ENCODE measurements around the gene RAI1. TPM values are rescaled to one million over a fixed set of nuclear protein-coding genes. Genes with fewer than 3 reads are reported as not detected.
A peak's percentile ranks its signal among the peaks of the same experiment; 100 is the strongest.
"Not testable (repeated sequence)": the region's sequence is repeated elsewhere in the genome, so short reads cannot be mapped to it uniquely, and the experiment has no call there.

The RAI1 gene
- total RNA-seq, 1 donor from 2014 or later, result 60.3 TPM

DNA sequence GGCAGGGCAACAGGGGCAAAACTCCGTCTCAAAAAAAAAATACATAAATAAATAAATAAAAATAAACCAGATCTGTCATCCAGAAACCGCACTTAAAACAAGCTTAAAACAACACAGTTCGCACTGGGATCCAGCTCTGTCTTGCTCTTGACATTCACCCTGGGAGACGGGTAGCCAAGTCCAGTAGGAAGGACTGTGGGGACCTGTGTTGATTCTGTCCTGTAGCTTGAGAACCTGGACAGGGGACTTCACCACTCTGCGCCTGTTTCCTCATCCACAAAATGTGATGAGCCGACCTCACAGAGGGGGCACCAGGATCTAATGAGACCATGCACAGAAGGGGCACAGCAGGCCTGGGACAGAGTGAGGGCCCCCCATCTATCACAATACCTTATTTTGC lies 1.5 kb upstream of the RAI1 start:
- DNase-seq (ENCODE audit: low spot score), result no peak

DNA sequence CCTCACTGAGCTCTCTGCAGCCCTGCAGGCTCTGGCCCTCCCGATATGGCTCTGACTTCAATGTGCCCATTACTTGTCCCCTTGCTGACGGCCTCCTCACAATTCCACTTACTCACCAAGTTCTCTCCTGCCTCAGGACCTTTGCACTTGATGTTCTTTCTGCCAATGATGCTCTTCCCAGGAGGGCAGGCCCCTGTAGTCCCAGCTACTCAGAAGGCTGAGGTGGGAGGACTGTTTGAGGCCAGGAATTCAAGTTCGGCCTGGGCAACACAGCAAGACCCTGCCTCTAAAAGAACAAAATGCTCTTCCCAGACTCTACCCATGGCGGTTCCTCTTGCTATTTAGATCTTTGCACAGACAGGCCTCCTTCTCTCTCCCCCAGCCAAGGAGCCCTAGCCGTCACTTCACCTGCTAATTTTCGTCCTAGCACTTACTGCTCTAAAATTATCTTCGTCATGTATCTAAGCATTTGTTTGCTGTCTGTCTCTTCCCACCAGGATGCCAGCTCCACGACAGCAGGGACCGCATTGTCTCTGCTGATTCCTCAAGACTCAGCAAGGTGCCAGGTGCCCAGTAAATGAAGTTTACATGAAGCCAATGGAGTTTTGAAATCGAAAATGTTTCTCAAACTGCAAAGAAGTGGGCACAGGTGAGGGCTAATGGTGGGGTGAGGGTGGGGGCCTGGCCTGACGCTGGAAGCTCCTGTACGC lies 626 bp upstream of the RAI1 start:
- DNase-seq (ENCODE audit: low spot score), result no peak

DNA sequence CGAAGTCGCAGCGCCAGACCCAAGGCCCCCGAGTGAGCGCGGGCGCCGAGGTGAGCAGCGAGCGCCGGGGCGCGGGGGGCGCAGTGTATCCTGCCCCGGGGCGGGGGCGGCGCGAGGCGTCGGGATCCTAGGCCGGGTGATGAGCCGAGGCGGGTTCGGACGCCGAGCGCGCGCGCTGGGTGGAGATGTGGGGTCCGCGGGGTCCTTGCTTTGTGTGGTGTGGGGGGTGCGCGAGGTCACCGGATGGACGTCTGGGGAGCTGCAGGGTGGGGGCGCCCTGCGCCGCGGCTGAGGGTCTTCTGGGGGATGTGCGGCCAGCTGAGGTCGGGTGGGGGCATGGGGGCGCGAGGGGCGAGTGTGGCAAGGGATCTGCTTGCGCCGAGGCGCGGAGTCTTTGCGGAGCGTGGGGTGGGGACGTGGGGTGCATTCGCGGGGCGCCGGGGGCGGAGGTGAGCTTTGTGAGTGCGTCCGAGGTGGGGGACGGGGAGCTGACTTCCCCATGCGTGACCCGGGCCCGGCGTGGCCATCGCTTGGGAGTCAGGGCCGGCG lies 560 bp downstream of the RAI1 start:
- DNase-seq (ENCODE audit: low spot score), result no peak

DNA sequence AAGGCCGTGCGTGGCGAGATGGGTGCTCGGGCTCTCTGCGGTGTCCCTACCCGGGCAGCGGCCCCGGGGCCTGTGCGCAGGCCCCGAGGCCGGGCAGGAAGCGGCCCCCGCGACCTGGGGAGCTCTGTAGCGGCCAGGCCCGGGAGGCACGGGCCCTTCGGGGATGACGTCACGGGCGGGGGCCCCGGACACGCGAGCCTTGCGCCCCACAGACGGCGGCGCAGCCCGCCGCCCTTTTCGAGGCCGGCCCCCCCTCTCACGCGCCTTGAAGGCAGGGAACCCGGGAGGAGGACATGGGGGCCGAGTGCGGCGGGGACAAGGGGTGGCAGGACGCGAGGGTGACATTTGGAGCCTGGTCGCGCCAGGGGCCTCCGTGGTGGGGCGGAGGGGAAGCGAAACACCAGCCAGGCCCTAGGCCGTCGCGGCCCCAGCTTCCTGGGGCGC lies 1.1 kb downstream of the RAI1 start:
- peak; percentile 38 for DNase-seq (ENCODE audit: low spot score)

DNA sequence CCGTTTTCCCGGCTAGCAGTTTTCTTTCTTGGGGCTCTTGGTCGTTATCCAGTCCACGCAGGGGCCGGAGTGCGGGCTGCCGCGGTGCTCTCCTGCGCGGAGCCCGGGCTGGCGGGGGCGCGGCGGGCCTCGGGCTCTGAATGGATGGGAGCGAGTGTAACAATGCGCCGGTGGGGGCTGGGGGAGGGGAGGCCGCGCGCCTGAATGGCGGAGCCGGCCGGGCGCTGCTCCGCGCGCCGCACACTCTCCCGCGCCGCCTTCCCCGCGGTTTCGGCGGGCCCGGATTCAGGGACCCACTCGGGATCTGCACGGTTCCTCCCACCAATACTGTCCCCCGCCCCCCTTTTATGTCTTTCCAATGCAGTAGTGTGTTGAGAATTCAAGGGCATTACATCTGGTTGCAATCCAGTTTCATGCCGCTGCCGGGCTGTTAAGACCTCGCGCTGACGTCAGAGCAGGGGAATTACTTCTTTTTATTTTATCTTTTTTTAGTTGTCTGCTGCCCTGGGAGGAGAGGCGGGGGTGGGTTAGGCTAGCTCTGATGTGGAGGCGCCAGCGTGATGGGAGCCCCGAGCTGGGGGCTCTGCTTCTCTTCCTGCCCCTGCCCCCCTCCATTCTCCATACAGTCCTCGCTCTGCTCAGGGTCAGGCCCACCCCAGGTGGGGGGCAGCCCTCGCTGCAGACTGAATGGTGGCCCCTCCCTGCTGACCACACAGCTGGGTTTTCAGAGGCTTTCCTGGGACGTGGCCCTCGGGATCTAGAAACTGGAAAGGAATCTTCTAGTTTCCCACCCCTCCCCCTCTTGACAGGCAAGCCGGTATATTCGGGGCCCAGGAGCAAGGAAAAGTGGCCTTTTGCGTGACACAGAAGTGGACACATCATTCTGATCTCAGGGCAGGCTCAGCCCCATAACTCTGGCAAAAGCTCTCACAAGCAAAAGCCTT lies 1.8 kb downstream of the RAI1 start:
- peak; percentile 73 for DNase-seq (ENCODE audit: low spot score)

DNA sequence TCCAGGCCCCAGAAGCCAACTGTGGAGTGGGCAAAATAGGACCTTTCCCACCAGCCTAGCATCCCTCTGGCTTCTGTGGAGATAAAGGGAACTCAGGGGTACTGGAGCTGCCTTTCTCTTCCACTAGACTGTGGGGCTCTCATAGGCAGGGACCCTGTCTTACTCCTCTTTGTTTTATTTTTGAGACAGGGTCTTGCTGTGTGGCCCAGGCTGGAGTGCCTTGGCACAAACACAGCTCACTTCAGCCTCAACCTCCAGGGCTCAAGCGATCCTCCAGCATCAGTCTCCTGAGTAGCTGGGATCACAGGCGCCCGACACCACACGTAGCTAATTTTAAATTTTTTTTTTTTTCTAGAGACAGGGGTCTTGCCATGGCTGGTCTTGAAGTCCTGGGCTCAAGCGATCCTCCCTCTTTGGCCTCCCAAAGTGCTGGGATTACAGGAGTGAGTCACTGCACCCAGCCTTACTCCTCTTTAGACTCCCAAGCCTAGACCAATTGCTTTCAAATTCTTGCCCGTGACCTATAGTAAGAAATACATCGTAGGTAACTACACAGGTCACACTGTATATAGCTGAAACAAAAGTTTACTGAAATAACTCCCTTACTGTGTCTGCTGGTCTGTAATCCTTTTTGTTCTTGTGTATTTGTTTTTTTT lies 2.6 kb downstream of the RAI1 start:
- DNase-seq (ENCODE audit: low spot score), result no peak

DNA sequence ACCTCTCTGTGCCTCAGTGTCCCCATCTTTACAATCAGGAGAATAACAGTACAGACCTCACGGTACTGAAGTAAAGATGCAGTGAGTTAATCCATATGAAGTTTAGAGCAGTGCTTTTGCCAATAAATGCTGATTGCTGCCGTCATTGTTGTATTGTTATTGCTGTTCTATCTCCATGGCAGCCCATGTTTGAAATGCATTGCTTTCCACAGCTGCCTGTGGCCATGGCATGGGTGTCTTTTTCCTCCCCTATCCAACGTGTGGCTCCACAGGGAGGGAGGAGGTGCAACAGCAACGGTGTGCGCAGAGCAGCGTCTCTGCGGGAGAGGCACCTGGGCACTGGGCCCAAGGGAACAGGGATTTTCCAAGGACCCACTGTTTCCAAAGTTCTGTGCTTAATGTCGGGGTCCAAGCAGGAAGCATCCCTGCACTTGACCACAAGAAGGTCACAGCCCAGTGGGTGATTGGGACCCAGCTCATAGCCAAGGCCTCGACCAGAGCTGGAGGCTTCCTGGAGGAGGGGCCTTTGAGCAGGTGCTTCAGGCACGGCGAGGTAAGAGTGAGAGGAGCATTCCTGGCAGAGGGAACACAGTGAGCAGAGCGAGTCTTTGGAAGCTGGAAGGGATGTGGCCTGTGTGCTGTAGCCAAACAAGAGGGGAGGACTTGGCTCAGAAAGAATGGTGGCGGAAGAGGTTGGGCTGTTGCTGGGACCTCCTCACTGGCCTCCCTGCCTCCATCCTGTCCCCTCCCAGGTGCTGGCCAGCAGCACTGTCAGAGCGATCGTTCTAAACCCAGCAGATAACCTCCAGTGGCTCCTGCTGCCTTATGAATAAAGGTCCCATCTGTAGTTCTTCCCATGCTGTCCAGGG lies 3.9 kb downstream of the RAI1 start:
- DNase-seq (ENCODE audit: low spot score), result peak; percentile 51

DNA sequence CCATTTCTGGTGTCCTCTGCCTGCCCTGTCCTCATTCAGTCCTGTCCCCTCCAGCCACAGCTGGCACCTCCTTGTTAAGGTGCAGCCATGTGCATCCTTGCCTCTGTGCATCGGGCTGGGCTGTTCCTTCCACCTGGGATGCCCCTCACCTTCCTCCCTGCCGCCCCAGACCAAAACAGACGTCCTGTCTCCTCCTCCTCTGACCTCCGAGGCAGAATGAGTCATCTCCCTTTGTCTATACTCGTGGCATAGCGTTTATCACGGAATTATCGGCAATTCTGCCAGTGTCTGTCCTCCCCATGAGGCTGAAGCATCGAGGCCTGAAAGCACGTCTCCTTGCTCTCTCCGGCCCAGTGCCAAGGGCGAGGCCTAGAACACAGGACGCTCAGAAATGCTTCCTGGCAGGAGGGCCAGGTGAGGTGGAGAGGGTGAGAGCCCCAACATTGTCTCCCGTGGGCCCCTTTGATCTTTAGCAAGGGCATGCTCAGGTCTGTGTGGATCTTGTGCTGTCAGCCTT lies 4.6 kb downstream of the RAI1 start:
- DNase-seq (ENCODE audit: low spot score), result peak; percentile 89

DNA sequence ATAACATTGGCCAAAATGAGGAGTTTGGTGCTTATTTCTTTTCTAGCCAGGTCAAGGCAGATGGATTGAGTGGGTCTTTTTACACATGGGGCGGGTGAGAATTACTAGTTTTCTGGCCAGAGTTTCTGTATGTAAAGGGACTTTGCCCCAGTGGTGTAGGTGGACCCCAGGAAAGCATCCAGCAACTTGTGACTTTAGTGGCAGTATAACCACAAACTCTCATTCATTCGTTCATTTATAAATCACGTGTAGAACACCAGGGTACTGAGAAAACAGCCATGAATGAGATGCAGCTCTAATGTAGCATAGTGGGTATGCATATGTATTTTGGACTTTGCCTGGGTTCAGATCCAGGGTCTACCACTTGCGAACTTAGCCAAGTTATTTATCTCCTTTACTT lies 8.1 kb downstream of the RAI1 start:
- DNase-seq (ENCODE audit: low spot score), result no peak

DNA sequence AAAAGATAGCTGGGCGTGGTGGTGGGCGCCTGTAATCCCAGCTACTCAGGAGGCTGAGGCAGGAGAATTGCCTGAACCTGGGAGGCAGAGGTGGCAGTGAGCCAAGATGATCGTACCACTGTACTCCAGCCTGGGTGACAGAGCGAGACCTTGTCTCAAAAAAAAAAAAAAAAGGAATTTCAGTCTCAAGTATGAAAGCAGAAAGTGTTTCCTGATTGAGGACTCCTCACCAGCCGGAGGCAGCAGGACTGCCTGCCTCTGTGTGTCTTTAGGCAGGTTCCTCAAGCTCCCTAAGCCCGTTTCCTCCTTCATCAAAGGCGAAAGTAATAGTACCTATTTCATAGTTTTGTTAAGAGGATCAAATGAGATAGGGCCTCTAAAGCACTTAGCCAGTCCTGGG lies 9.0 kb downstream of the RAI1 start:
- not testable (repeated sequence) for DNase-seq (ENCODE audit: low spot score)

DNA sequence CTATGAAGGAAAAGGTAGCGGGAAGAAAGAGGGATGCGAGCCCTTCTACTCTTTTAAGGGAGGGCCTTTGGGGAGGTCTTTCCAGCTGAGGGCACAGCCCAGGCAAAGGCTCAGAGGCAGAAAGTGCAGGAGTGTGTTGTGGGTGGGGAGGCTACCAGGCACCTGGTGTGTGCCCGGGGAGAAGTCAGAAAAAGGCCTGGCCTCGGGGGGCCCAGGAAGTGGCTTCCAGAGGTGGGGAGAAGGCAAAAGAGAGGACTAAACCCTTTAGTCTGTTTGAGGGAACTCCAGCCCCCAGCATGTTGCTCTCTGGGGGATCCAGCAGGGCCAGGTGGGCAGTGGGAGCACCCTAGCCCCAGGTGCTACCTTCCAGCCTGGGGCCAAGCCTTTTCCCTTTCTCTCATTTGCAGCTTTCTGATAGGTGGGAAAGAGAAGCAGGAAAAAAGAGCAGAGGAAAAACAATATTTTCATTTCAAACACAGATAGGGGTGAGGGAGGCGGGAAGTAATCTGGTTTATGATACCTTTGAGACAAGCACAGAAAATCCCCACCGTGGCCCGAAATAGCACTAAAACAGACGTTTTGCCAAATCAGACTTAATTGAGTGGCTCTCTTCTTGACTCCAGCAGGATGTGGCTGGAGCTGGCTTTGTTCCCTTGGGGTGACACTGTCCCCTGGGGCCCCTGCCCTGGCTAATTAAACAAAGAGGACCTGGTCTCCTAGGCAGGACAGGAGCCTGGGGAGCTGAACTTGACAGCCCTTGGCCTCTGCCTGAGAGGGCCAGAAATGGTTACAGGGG lies 10.4 kb downstream of the RAI1 start:
- DNase-seq (ENCODE audit: low spot score), result no peak

DNA sequence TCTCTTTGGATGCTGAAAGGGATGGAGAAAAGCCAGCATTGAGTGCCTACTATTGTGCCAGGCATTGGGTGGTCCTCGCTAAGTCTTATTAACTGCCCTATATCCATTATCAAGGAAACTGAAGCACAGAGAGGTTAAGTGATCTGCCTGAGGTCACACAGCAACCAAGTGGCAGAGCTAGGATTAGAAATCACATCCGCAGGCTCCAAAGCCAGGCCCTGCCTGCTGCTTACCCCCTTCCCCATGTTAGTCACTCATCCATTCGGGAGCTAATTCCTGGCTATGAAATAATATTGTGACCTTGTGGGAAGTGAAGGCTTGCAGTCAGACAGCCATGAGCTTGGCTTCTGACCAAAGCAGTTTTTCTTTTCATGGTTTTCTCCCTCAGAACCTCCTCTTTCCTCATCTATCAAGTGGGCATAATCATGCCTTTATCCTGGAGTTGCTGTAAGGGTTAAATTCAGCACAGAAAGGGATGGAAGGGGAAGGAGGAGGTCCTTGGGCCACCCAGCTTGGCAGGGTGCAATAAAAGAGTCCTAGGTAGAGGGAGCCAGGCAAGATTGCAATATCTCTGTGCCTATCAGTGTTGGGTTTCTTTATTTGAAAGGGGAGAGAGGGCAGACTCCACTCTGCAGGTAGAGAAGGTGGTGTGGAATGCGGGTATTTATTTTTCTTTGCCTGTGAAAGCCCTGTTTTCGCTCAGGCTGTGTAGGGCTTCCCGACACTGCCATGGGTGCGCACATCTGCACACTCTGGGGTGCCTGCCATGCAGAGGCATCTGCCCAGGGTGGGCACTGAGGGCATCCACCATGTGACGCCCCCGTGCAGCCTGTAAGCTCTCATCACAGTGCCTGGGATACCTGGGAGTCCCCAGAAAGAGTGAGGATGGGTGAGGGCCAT lies 11.3 kb downstream of the RAI1 start:
- no peak for DNase-seq (ENCODE audit: low spot score)

DNA sequence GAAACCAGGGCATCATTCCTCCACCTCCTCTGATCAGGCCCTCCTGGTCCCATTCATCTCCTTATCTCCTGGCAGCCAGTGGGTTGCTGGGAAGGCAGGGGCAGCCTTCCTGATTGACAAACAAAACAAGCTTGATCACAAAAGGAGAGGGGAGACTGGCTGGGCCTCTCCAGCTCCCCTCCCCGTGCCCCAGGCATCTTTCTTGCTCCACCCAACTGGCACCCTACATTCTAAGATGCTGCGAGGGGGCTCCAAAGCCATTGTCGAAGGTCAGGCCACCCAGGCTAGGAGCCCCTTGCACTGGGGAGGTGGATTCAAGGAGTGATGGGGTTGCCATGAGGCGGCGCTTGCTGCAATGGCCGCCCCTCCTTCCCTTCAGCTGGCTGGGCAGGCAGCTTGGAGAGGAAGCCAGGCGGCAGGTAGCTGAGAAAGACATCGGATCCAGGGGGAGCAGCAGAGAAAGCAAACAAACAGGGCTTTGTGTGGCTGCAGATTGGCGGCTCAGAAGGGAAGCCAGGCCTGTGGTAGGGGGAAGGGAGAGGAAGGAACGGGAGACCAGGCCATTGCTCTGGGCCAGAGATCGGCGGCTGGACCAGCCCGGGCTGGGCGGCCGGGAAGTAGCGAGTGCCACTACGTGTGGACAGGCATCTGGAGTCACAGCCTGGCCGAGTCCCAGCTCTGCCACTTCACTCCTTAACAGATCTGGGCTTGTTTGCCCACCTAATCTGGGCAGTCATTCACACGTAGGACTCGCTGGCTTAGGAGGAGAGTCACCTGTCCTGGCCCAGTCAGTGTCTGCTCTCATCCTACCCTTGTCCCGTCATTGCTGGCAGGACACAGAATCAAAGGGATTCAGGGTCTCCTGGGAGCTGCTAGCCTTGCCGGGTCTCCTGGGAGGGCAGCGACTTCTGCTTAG lies 12.3 kb downstream of the RAI1 start:
- peak; percentile 51 for DNase-seq (ENCODE audit: low spot score)

DNA sequence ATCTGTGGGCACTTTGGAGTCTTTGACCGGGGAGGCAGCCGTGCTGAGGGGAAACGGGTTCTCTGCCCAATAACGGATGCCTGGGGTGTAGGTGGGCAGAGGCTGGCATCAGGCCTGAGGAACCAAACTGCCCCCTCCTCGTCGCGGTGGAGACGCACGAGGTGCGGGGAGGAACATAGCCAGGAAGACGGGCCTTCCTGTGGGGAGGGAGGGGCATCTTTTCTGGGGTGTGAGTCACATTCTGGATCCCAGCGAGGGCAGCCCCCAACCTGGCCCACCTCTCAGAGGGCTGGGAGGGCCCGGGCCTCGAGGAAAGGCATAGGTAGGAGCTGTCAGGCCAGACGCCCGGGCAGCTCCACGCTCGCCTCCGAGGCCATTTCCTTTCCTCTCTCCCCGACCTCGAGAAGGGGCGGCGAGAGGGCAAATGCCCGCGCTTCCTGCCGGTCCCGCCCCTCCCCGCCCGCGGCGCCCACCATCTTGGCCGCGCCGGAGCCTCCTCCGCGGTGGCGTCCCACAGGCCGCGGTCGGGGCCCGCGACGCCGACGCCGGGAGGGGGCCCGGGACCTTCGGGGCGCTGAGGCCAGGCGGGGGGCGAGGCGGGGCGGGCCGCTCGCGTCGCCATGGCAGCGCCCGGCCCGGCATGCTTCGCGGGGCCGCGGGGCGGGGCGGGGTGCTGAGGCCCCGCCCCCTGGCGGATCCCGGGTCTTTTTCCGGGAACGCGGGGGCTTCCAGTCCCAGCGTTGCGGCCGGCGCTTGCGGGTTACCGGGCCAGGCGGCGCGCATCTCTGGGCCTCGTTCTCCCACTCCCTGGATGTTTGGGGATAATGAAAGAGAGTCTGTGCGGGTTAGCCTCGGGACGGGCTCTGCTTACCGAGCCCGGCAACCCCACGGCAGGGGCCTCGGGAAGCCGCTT lies 13.2 kb downstream of the RAI1 start:
- peak; percentile 59 for DNase-seq (ENCODE audit: low spot score)

DNA sequence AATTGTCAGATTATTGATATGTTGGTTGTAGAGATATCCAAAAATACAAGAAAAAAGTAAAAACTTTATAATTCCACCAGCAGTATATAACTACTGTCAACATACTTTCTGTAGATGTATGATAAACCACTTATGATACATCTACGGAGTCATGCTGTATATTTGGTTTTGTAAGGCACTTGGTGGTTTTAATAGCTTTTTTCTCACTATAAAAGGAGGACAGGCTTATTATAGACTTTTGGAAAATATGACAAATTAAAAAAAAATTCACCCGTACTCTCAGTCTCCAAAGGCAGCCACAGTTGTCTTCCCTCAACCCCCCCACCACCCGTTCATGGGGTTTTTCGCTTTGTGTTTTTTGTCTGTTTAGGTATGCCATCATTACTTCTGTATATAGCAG lies 14.8 kb downstream of the RAI1 start:
- DNase-seq (ENCODE audit: low spot score), result no peak

DNA sequence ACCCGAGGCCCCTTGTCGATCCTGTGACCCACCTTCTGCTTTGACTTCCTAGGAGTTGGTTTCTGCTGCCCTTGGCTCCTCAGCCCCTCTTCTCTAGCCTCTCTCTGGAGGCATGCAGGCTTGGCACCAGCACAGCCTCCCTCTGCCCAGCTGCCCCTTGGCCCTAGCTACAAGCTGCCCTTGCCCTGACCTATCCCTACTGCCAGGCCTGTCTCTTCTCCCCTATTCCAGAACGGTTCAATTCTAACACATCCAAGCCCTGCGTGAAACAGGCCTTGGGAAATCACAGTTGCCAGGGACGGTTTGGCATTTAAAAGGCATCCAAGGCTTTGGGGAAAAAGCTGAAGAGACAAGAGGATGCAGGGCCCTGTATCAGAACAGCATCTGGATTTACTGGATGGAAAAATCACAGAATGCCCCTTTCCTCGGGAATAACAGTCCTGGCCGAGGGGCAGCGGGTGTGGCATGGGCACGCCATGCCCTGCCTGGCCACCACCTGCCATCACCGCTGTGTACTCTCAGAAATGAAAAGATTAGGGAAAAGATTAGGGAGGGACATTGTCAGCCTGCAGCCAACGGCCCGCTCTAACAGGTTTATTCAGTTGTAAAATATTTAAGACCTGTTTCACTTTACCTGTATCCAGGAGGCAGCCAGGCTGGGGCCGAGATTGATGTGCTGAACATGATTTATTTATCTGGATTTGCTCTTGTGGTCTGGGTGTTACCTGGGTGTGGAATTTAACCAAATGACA lies 15.8 kb downstream of the RAI1 start:
- DNase-seq (ENCODE audit: low spot score), result no peak
